Glutamatergic neuron (in vitro differentiated cells): ENCODE results near the gene NDUFA11. TPM values are rescaled to one million over a fixed set of nuclear protein-coding genes. Genes with fewer than 3 reads are reported as not detected.

Experiments
- DNase-seq: peaks from one replicate; pipeline ENCODE4 v3.0.0; 2022
- H3K27ac Mint-ChIP-seq: one replicate; pipeline ENCODE4 v1.8.0; 2020; ENCODE audit warnings: mild to moderate bottlenecking, mixed read lengths, inconsistent platforms; ENCODE audit not compliant: unreplicated experiment
- H3K27me3 Mint-ChIP-seq: one replicate; pipeline ENCODE4 v1.8.0; 2020; ENCODE audit warnings: mild to moderate bottlenecking, moderate library complexity, mixed read lengths, inconsistent platforms; ENCODE audit not compliant: unreplicated experiment
- H3K36me3 Mint-ChIP-seq: one replicate; pipeline ENCODE4 v1.8.0; 2020; ENCODE audit warnings: mild to moderate bottlenecking, mixed read lengths, inconsistent platforms; ENCODE audit not compliant: unreplicated experiment
- H3K4me1 Mint-ChIP-seq: one replicate; pipeline ENCODE4 v1.8.0; 2020; ENCODE audit warnings: mild to moderate bottlenecking, low read depth, mixed read lengths, inconsistent platforms; ENCODE audit not compliant: unreplicated experiment
- H3K4me3 Mint-ChIP-seq: one replicate; pipeline ENCODE4 v1.8.0; 2020; ENCODE audit warnings: mild to moderate bottlenecking, mixed read lengths, inconsistent platforms; ENCODE audit not compliant: unreplicated experiment
- H3K9me3 Mint-ChIP-seq: one replicate; pipeline ENCODE4 v1.8.0; 2020; ENCODE audit warnings: mild to moderate bottlenecking, moderate library complexity, mixed read lengths, inconsistent platforms; ENCODE audit not compliant: unreplicated experiment
- total RNA-seq: library from RNA; stranded (reverse); fragmentation: NEBNext Ultra II Directional; extraction: Animal tissue kit (Norgen Biotek cat#: 25700); gene quantifications from one replicate; pipeline ENCODE4 v1.2.1, GENCODE V29; 2021; ENCODE audit not compliant: unreplicated experiment
- TF ChIP-seq, protein P1 (sequence below): fragments of 200-600 bp; sonication (generic); IDR thresholded peaks from one replicate; pipeline ENCODE4 v1.5.0; 2021; ENCODE audit not compliant: partially characterized antibody, unreplicated experiment

NDUFA11 gene
- total RNA-seq, 1 donor from 2014 or later, result 193 TPM

DNA sequence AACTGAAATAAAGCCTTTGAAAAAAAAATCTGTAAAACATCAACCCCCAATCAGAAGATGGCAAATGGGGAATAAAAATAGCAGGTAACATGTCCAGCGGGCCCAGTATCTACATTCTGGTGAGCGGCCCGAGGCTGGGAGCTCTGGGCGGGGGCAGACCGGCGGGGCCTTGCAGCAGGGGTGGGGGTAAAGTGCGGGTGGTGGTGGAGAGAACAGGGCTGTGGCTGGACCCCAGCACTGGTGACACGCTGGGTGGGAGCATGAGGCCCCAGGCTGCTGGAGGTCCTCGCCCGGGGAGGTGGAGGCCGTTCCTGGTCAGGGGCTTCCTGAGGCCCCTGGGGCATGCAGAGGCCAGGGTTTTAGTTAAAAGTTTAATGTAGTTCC, 12.2 kb upstream of the NDUFA11 start:
- Mint-ChIP-seq H3K36me3 (no peaks in the 10 kb centered on the region), H3K9me3 (peaks cover 2% of the 10 kb centered on the region), H3K27ac (no peak overlapping the region), H3K4me1 (peaks cover 13% of the 10 kb centered on the region), H3K27me3 (peaks cover 6% of the 10 kb centered on the region), H3K4me3 (no peak overlapping the region)
- no peak for DNase-seq
- TF ChIP-seq, protein P1, sequence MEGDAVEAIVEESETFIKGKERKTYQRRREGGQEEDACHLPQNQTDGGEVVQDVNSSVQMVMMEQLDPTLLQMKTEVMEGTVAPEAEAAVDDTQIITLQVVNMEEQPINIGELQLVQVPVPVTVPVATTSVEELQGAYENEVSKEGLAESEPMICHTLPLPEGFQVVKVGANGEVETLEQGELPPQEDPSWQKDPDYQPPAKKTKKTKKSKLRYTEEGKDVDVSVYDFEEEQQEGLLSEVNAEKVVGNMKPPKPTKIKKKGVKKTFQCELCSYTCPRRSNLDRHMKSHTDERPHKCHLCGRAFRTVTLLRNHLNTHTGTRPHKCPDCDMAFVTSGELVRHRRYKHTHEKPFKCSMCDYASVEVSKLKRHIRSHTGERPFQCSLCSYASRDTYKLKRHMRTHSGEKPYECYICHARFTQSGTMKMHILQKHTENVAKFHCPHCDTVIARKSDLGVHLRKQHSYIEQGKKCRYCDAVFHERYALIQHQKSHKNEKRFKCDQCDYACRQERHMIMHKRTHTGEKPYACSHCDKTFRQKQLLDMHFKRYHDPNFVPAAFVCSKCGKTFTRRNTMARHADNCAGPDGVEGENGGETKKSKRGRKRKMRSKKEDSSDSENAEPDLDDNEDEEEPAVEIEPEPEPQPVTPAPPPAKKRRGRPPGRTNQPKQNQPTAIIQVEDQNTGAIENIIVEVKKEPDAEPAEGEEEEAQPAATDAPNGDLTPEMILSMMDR, result no peak

DNA sequence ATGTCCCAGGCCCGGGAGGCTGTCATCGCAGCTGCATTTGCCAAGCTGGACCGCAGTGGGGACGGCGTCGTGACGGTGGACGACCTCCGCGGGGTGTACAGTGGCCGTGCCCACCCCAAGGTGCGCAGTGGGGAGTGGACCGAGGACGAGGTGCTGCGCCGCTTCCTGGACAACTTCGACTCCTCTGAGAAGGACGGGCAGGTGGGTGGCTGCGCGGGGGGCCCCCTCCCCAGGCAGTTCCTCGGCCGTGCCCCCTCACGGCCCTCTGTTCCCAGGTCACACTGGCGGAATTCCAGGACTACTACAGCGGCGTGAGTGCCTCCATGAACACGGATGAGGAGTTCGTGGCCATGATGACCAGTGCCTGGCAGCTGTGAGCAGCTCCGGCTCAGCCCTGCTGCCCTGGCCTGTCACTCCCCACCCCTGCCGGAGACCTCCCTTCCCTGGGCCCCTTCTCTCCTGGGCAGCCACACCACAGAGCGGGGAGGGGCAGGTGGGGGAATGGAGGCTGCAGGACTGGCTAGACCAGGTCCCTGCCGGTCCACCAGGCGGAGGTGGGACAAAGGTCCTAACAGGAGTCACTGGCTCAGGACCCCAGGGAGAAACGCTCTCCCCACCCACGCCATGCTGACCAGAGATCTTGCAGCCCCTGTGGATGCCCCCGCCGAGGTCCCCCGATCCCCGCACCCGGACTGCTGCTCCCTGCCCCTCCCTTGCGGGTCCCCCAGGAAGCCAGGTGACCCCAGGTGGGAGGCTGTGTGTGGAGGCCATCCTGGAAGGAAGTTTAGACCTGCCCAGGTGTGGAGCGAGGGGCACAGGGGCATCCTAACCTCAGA, 11.6 kb upstream of the NDUFA11 start:
- no peak overlapping the region for H3K4me3 Mint-ChIP-seq
- no peak overlapping the region for H3K27ac Mint-ChIP-seq
- DNase-seq, result no peak
- H3K4me1 Mint-ChIP-seq, result peaks cover 13% of the 10 kb centered on the region
- TF ChIP-seq, protein P1, result no peak
- H3K27me3 Mint-ChIP-seq, result peaks cover 6% of the 10 kb centered on the region
- no peaks in the 10 kb centered on the region for H3K36me3 Mint-ChIP-seq
- H3K9me3 Mint-ChIP-seq, result peaks cover 2% of the 10 kb centered on the region

DNA sequence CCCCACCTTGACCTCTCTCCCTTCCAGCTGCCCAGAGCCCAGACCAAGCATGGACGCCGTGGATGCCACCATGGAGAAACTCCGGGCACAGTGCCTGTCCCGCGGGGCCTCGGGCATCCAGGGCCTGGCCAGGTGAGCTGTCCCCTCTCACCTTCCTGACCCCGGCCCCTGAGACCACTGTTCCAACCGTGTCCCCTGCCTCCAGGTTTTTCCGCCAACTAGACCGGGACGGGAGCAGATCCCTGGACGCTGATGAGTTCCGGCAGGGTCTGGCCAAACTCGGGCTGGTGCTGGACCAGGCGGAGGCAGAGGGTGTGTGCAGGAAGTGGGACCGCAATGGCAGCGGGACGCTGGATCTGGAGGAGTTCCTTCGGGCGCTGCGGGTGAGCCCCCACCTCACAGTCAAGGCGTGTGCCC, 10.8 kb upstream of the NDUFA11 start:
- TF ChIP-seq, protein P1, result no peak
- Mint-ChIP-seq H3K36me3 (no peaks in the 10 kb centered on the region), H3K27ac (no peak overlapping the region), H3K4me3 (no peak overlapping the region), H3K4me1 (peaks cover 13% of the 10 kb centered on the region), H3K9me3 (peaks cover 6% of the 10 kb centered on the region), H3K27me3 (peaks cover 6% of the 10 kb centered on the region)
- no peak for DNase-seq

DNA sequence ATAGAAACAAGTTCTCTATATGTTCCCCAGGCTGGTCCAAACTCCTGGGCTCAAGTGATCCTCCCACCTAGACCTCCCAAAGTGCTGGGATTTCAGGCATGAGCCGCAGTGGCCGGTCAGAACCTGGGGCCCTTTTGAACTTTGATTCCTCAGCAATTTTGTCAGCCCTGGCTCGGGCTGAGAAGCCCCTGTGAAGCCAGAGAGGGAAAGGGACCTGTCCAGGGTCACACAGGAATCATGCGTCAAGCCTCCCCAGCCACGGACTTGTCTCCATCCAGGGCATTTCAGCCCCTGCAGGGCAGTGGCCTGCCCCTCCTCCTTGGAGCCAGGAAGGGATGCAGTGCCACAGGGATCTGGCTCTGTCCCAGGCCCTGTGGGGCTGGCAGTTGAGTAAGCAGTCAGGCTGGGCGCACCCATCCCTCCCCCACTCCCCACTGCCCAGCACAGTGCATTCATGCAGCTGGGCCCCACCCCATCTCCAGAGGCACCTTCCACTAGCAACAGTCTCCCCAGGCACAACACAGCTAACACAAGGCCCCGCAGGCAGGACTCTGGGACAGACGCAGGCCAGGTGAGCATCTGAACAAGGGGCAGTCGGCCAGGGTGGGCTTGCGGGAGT, 10.3 kb upstream of the NDUFA11 start, which contains the start of gene CAPS:
TSS of gene CAPS (plus strand) at position 516 of the 619 bp plus-strand sequence. CDS start 153 bp downstream, outside the sequence.
- Mint-ChIP-seq H3K9me3 (peaks cover 6% of the 10 kb centered on the region), H3K27me3 (peaks cover 6% of the 10 kb centered on the region), H3K36me3 (no peaks in the 10 kb centered on the region), H3K4me1 (peaks cover 13% of the 10 kb centered on the region), H3K4me3 (no peak within 1 kb of the TSS), H3K27ac (no peak within 1 kb of the TSS)
- no peak for DNase-seq
- TF ChIP-seq, protein P1, result no peak

DNA sequence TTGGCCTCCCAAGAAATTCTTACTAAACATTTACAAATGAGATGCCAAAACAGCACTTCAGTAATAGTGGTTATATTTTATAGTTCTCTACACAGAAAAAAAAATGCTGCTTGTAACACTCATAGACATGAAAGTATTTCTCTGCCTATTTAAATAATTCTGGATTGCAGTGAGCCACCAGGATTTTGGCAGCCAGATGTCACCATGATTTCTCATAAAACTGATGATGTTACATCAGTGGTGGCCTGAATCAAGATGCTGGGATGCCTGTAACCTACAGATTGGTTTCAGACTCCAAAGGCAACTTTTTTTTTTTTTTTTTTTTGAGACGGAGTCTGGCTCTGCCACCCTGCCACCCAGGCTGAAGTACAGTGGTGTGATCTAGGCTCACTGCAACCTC, 7.8 kb upstream of the NDUFA11 start:
- H3K4me3 Mint-ChIP-seq, result no peak overlapping the region
- H3K4me1 Mint-ChIP-seq, result peaks cover 4% of the 10 kb centered on the region
- TF ChIP-seq, protein P1, result no peak

More for the DNA sequence above, 7.8 kb upstream of the NDUFA11 start:
- Mint-ChIP-seq H3K27ac (no peak overlapping the region), H3K9me3 (peaks cover 4% of the 10 kb centered on the region), H3K36me3 (no peaks in the 10 kb centered on the region), H3K27me3 (peaks cover 4% of the 10 kb centered on the region)
- no peak for DNase-seq
